T-helper 2 cell treated with Interferon-gamma antibody and Interleukin-4, amounts not matched to agents 5 μg/mL and 100 μg/mL, for 36 hours (primary cell): Measurements from ENCODE around the gene AKR1C8.
"Not testable (repeated sequence)": the region's sequence is repeated elsewhere in the genome, so short reads cannot be mapped to it uniquely, and the experiment has no call there.

Experiments
- DNase-seq: peaks from one replicate; pipeline ENCODE4 v3.0.0; 2021; ENCODE audit warnings: low spot score
- H3K27ac Mint-ChIP-seq: one replicate; pipeline ENCODE4 v1.8.0; 2021; ENCODE audit warnings: mild to moderate bottlenecking, mixed read lengths
- H3K27me3 Mint-ChIP-seq: one replicate; pipeline ENCODE4 v1.8.0; 2021; ENCODE audit warnings: low read depth, mixed read lengths
- H3K36me3 Mint-ChIP-seq: one replicate; pipeline ENCODE4 v1.8.0; 2021; ENCODE audit warnings: low read depth, mixed read lengths
- H3K4me1 Mint-ChIP-seq: one replicate; pipeline ENCODE4 v1.8.0; 2021; ENCODE audit warnings: low read depth, mixed read lengths
- H3K4me3 Mint-ChIP-seq: one replicate; pipeline ENCODE4 v1.8.0; 2022; ENCODE audit warnings: mild to moderate bottlenecking, moderate library complexity, mixed read lengths
- H3K9me3 Mint-ChIP-seq: one replicate; pipeline ENCODE4 v1.8.0; 2021; ENCODE audit warnings: mixed read lengths

The AKR1C8 gene

GRCh38 chr10:5184987-5185775, at the start of gene AKR1C8:
AKR1C8 (minus strand) TSS chr10:5185150; CDS start chr10:5185104, 46 bp downstream.
- Mint-ChIP-seq H3K9me3 (no peaks in the 10 kb centered on the region), H3K27ac (no peak within 1 kb of the TSS), H3K4me3 (no peak within 1 kb of the TSS), H3K27me3 (no peaks in the 10 kb centered on the region), H3K36me3 (no peaks in the 10 kb centered on the region), H3K4me1 (no peaks in the 10 kb centered on the region)
- no peak for DNase-seq

GRCh38 chr10:5234106-5234860, 49.3 kb upstream of the AKR1C8 start:
- Mint-ChIP-seq H3K36me3 (no peaks in the 10 kb centered on the region), H3K4me3 (no peak overlapping the region), H3K4me1 (no peaks in the 10 kb centered on the region), H3K27ac (no peak overlapping the region), H3K9me3 (peaks cover 33% of the 10 kb centered on the region), H3K27me3 (no peaks in the 10 kb centered on the region)
- no peak for DNase-seq

- H3K27me3 Mint-ChIP-seq: no peaks in the 10 kb centered on the region
- H3K36me3 Mint-ChIP-seq: no peaks in the 10 kb centered on the region
- no peaks in the 10 kb centered on the region for H3K4me1 Mint-ChIP-seq
- no peak overlapping the region for H3K4me3 Mint-ChIP-seq
- peaks cover 32% of the 10 kb centered on the region for H3K9me3 Mint-ChIP-seq
- DNase-seq: no peak
- H3K27ac Mint-ChIP-seq: no peak overlapping the region
Measured at GRCh38 chr10:5233324-5233723, 48.4 kb upstream of the AKR1C8 start.

- H3K27ac Mint-ChIP-seq: no peak overlapping the region
- H3K9me3 Mint-ChIP-seq: peaks cover 7% of the 10 kb centered on the region
- no peaks in the 10 kb centered on the region for H3K27me3 Mint-ChIP-seq
- H3K36me3 Mint-ChIP-seq: no peaks in the 10 kb centered on the region
- no peak overlapping the region for H3K4me3 Mint-ChIP-seq
- no peak for DNase-seq
- H3K4me1 Mint-ChIP-seq: no peaks in the 10 kb centered on the region
Measured at GRCh38 chr10:5229019-5229418, 44.1 kb upstream of the AKR1C8 start.

GRCh38 chr10:5222942-5223341, 38.0 kb upstream of the AKR1C8 start:
- not testable (repeated sequence) for H3K36me3 Mint-ChIP-seq, DNase-seq, H3K4me3 Mint-ChIP-seq, H3K27ac Mint-ChIP-seq, H3K9me3 Mint-ChIP-seq, H3K4me1 Mint-ChIP-seq, H3K27me3 Mint-ChIP-seq

GRCh38 chr10:5219262-5219661, 34.3 kb upstream of the AKR1C8 start:
- no peak overlapping the region for H3K27ac Mint-ChIP-seq
- H3K4me1 Mint-ChIP-seq: no peaks in the 10 kb centered on the region
- peaks cover 2% of the 10 kb centered on the region for H3K27me3 Mint-ChIP-seq
- peaks cover 6% of the 10 kb centered on the region for H3K9me3 Mint-ChIP-seq
- H3K36me3 Mint-ChIP-seq: no peaks in the 10 kb centered on the region
- DNase-seq: no peak
- no peak overlapping the region for H3K4me3 Mint-ChIP-seq

- no peak for DNase-seq
- H3K4me3 Mint-ChIP-seq: no peak overlapping the region
- H3K27me3 Mint-ChIP-seq: peaks cover 2% of the 10 kb centered on the region
- no peaks in the 10 kb centered on the region for H3K36me3 Mint-ChIP-seq
- peaks cover under 1% of the 10 kb centered on the region for H3K9me3 Mint-ChIP-seq
- H3K27ac Mint-ChIP-seq: no peak overlapping the region
- H3K4me1 Mint-ChIP-seq: no peaks in the 10 kb centered on the region
Measured at GRCh38 chr10:5216801-5217200, 31.9 kb upstream of the AKR1C8 start.

GRCh38 chr10:5211696-5212536, 27.0 kb upstream of the AKR1C8 start:
- H3K4me3 Mint-ChIP-seq: no peak overlapping the region
- no peak for DNase-seq
- H3K4me1 Mint-ChIP-seq: peaks cover 4% of the 10 kb centered on the region
- no peak overlapping the region for H3K27ac Mint-ChIP-seq
- H3K36me3 Mint-ChIP-seq: no peaks in the 10 kb centered on the region
- H3K9me3 Mint-ChIP-seq: peaks cover 5% of the 10 kb centered on the region
- peaks cover 2% of the 10 kb centered on the region for H3K27me3 Mint-ChIP-seq

GRCh38 chr10:5210261-5210660, 25.3 kb upstream of the AKR1C8 start:
- DNase-seq, H3K27ac Mint-ChIP-seq, H3K36me3 Mint-ChIP-seq, H3K9me3 Mint-ChIP-seq, H3K27me3 Mint-ChIP-seq, H3K4me3 Mint-ChIP-seq: not testable (repeated sequence)
- peaks cover 11% of the 10 kb centered on the region for H3K4me1 Mint-ChIP-seq

GRCh38 chr10:5209776-5210175, 24.8 kb upstream of the AKR1C8 start:
- H3K27me3 Mint-ChIP-seq, H3K36me3 Mint-ChIP-seq, H3K4me3 Mint-ChIP-seq, H3K27ac Mint-ChIP-seq, DNase-seq, H3K9me3 Mint-ChIP-seq: not testable (repeated sequence)
- H3K4me1 Mint-ChIP-seq: peaks cover 11% of the 10 kb centered on the region

GRCh38 chr10:5206799-5207198, 21.8 kb upstream of the AKR1C8 start:
- Mint-ChIP-seq H3K4me1 (peaks cover 11% of the 10 kb centered on the region), H3K27me3 (no peaks in the 10 kb centered on the region), H3K36me3 (no peaks in the 10 kb centered on the region), H3K4me3 (no peak overlapping the region), H3K9me3 (peaks cover 5% of the 10 kb centered on the region), H3K27ac (no peak overlapping the region)
- no peak for DNase-seq

- Mint-ChIP-seq H3K27ac (no peak overlapping the region), H3K4me1 (no peaks in the 10 kb centered on the region), H3K27me3 (no peaks in the 10 kb centered on the region), H3K36me3 (no peaks in the 10 kb centered on the region), H3K9me3 (no peaks in the 10 kb centered on the region), H3K4me3 (no peak overlapping the region)
- DNase-seq: no peak
Measured at GRCh38 chr10:5199398-5199797, 14.4 kb upstream of the AKR1C8 start.

- H3K36me3 Mint-ChIP-seq: no peaks in the 10 kb centered on the region
- H3K27ac Mint-ChIP-seq: no peak overlapping the region
- no peaks in the 10 kb centered on the region for H3K4me1 Mint-ChIP-seq
- H3K27me3 Mint-ChIP-seq: no peaks in the 10 kb centered on the region
- H3K9me3 Mint-ChIP-seq: no peaks in the 10 kb centered on the region
- no peak overlapping the region for H3K4me3 Mint-ChIP-seq
- no peak for DNase-seq
Measured at GRCh38 chr10:5198386-5198785, 13.4 kb upstream of the AKR1C8 start.

- Mint-ChIP-seq H3K36me3 (no peaks in the 10 kb centered on the region), H3K4me1 (no peaks in the 10 kb centered on the region), H3K9me3 (no peaks in the 10 kb centered on the region), H3K27me3 (no peaks in the 10 kb centered on the region), H3K4me3 (no peak within 1 kb of the TSS), H3K27ac (no peak within 1 kb of the TSS)
- DNase-seq: no peak
Measured at GRCh38 chr10:5196702-5197113, 11.8 kb upstream of the AKR1C8 start, which contains the start of gene AKR1C4. AKR1C4 (plus strand) TSS chr10:5196837; CDS start chr10:5196868, 31 bp downstream.
